GM18498 (cell line): Measurements from ENCODE around the gene GRSF1.
"Not testable (repeated sequence)": the region's sequence is repeated elsewhere in the genome, so short reads cannot be mapped to it uniquely, and the experiment has no call there.

ENCODE experiments used
- ATAC-seq: cut with Tn5 transposase; IDR thresholded peaks from one replicate; pipeline ENCODE4 v1.9.1; 2021; ENCODE audit warnings: mild to moderate bottlenecking, moderate library complexity; ENCODE audit not compliant: unreplicated experiment

GRSF1 gene

DNA sequence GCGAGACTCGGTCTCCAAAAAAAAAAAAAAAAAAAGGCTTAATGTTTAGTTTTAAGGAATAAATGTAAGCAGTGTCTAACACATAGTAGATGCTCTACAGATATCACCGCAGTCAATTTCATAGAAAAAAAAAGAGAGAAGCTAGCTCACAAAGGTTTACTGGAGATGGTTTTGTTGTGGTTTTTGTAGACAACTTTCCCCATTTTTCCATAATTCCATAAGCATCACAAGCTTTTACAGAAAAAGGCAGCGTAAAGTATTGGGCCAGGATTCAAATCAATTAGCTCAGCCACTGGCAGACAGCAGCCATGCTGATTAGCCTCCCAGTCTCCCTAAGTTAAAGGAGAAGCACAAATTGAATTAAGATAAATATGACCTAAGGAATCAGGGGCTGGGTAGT lies 1.5 kb downstream of the GRSF1 start:
- ATAC-seq, result no peak

DNA sequence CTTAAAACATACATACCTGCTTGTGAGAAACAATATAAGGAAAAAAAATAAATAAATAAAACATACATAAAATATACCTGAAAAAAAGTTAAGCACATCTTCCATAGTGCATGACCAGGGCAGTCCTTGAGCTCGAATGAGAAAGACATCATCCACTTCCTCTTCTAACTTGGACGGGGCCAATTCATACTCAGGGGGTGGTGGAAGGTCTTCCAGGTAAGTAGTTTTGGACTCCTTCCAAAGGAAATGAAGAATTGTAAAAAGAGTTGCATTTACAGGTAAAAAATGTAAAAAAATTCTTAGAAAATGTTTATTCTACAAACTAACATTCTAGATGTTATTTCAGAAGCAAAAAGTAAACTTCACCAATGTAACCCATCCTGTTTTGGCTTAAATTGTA lies 3.6 kb downstream of the GRSF1 start:
- ATAC-seq, result no peak

DNA sequence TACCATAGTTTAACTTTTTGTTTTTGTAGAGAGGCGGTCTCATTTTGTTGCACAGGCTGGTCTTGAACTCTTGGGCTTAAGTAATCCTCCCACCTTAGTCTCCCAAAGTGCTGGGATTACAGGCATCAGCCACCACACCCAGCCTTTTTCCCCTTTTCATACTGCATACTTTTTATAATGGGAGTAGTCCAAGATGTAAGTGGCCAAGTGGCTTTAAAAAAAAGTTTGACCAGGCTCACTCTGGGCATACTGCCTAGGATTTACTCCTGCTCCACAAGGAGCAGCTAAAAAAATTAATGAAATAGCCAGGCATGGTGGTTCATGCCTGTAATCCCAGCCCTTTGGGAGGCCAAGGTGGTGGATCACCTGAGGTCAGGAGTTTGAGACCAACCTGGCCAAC lies 6.0 kb downstream of the GRSF1 start:
- ATAC-seq, result no peak

DNA sequence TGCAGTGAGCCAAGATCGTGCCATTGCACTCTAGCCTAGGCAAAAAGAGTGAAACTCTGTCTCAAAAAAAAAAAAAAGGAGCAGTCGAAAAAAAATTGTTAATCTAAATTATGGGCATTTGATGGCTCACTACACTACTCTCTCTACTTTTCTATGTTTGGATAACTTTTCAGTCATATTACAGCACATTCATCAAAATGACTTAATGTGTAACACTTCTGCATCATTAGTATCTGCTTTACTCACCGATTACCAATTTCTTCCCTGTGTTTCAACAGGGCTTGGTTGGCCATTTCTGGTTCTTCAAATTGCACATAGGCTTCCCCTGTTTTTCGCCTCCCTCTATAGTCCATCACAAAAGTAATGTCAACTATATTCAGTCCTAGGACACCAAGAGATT lies 8.4 kb downstream of the GRSF1 start:
- no peak for ATAC-seq

DNA sequence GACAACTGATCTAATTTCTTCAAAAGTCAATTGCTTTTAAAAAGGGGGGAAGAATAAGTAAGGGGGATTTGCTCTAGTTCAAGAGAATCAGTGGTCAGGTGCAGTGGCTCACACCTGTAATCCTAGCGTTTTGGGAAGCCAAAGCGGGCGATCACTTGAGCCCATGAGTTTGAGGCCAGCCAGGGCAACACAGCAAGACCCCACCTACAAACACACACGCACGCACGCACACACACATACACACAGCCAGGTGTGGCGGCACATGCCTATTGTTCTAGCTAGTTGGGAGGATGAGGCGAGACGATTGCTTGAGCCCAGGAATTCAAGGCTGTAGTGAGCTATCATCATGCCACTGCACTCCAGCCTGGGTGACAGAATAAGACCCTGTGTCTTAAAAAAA lies 9.6 kb downstream of the GRSF1 start:
- no peak for ATAC-seq

DNA sequence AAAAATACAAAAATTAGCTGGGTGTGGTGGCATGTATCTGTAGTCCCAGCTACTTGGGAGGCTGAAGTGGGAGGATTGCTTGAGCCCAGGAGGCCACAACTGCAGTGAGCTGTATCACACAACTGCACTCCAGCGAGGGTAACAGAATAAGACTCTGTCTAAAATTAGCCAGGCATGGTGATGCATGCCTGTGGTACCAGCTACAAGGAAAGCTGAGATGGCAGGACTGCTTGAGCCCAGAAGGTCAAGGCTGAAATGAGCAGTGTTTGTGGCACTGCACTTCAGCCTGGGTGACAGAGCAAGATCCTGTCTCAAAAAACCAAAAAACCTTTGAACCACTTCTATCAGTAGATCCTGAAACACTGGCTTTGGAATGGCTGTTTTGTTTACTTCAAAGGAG lies 10.2 kb downstream of the GRSF1 start:
- ATAC-seq, result no peak

DNA sequence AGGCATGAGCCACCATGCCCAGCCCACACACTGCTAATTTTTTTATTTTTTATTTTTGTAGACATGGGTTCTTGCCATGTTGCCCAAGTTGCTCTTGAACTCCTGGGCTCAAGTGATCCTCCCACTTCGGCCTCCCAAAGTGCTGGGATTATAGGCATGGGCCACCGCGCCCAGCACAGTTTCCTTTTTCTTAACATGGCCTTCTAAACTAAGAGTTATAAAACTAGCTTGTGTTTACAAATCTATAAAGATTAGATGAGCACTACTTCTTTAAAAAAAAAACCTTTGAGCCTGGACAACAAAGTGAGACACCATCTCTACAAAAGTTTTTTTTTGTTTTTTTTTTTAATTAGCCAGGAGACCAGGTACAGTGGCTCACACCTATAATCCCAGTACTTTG lies 10.7 kb downstream of the GRSF1 start:
- no peak for ATAC-seq

DNA sequence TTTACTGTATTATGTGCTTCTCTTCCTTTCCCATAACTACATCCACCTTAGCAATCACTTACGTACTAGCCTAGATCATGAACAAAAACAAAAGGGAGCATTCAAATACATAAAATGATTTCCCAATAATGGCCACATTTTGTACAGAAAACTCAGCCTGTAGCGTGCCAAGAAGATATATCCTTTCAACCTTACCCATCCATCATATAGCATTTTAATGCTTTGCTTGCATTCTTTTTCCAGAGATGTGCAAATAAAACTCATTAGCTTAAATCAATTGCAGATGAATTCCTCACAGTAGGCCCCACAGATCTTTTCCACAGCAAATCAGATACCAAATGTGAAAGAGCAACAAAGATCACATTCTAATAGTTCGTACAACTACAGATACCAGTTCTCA lies 20.8 kb downstream of the GRSF1 start:
- no peak for ATAC-seq

DNA sequence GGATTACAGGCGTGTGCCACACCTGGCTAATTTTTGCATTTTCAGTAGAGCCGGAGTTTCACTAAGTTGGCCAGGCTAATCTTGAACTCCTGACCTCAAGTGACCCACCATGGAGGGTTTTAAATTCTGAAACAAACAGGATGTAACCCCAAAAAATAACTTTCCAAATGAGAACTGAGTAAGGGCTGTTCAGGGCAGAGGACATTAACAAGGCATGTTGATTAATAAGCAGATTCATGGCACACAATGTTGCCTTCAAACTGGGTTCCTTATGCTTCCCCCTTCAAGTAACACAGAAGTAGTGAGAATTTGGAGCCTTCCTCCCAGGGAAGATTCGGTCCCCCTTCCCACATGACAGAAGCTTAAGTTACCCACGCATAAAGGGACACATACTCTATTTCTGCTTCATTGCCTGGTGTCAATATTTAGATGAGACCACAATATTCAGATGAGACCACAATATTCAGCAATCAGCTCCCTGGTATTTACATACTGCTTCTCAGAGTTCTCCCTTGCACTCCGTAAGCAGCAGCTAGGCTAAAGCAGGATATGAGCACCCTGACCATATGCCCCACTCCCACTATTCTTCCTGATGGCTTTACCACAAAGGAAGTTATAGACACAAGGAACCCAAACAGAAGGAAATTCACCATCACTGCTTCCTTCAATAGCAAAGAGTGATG lies 21.4 kb downstream of the GRSF1 start:
- peak; percentile 66 for ATAC-seq

DNA sequence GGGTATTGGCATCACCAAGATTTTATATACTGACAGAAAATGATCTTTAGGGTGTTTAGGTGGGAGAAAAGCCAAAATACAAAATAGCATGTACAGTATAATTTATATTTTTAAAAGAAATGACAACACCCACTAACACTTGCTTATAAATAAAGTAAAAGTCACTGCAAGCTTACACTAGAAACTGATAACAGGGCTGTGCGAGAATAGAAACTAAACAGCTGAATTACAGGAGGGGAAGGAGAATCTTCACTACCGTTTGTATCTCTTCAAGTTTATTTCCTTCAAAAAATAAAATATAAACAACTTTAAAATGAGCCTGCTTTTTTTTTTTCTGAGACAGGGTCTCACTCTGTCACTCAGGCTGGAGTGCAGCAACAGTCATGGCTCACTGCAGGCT lies 22.8 kb downstream of the GRSF1 start:
- peak; percentile 64 for ATAC-seq

DNA sequence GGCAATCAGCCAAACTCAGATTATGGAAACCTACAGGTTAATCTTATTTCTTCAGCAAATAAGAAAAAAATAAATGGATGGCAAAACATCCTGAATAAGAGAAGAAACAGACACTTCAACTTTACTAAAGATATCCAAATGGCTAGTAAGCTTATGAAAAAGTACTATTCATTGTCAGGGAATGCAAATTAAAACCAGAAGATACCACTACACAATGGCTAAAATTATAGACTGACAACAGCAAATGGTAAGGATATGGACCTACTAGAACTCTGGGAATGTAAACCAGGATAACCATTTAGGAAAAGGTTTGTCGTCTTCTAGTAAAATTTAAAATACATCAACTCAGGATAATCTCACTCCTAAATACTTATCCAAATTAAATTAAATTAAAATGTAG lies 24.3 kb downstream of the GRSF1 start:
- no peak for ATAC-seq

DNA sequence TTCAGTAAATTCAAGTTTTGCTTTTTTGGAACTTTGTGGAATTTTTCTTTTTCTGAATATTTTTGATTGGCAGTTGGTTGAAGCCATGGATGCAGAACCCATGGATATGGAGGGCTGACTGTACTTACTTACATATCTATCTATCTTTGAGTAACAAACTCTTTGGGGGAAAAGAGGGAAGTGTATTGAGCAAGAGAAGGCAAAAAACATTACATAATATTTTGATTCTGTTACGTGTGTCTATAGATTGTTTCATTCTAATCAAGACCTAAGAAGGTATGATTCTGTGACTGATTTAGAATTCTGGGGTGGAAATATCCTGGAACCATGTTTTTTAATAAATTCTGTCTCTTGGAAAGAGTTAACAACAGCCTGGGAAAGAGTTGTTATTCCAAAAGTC lies 31.5 kb downstream of the GRSF1 start:
- ATAC-seq, result no peak

DNA sequence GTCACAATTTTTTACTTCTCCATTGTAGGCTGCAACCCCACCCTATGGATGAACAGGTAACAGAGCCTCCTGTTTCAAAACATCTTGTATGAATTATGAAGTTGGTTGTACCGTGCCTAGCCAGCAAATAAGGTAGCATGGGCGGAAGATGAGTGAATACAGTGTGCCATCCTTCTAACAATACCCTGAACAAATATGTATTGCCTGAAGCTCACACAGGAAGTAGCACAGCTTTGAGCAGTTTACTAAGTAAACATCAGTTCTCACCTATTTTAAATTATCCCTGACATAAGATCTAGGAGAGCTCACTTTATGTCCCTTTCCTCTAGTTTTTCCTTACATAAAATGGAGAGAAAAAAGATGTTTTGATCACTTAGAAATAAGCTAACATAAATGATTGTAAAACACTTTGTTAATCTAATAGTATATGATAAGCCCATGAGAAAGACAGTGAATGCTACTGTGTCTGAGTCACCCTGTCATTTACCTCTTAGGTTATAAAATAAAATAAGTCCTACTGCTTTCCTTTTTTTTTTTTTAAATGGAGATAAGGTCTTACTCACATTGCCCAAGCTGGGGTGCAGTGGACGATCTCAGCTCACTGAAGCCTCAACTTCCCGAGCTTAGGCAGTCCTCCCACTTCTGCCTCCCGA lies 36.6 kb downstream of the GRSF1 start:
- ATAC-seq, result no peak

DNA sequence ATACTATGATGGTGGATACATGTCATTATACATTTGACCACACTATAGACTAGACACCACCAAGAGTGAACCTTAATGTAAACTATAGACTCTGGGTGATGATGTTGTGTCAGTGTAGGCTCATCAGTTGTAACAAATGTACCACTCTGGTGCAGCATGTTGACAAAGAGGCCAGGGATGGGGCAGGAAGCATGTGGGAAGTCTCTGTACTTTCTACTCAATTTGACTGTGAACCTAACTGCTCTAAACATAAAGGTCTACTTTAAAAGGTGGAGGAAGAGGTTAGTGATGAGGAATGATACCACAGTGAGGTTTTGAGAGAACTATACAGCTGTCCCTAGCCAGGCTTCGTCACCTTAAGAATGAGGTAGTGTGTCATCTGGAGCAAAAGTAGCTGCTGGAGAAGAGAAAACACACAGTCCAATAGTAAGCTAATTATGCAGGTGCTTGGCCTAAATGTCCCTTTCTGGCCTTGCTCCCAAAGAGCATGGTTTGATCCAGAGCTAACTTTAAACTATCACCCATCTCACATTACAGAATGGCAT lies 38.4 kb downstream of the GRSF1 start:
- ATAC-seq, result no peak

DNA sequence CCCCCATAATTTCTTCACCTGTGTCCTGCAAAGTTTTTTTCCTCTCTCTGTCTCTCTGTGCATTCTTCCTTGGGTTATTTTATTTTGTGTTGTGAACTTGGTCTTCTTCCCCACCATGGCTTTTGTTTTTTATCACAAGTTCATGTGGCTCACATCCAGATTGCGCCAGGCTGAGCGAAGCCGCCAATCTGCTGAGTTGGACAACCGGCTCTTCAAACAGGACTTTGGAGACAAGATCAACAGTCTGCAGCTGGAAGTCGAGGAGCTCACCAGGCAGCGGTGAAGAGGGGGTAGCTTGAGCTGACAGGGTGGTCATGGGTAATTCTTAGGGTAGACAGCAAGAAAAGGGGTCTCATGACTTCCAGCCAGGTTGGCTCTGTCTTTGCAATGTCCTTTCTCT lies 46.1 kb downstream of the GRSF1 start:
- ATAC-seq, result no peak

DNA sequence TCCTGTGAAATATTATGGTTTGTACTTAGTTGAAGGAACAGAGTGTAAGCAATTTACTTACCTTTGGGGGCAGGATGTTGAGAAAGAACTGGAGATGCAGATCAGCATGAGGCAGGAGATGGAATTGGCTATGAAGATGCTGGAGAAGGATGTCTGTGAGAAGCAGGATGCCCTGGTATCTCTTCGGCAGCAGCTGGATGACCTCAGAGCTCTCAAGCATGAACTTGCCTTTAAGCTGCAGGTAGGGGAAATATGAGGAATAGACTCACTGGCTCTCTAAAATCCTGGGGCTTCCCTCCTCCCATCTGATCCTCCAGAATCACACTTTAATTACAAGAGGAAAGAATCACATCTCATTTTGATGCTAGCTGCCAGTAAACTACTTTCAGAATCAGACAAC lies 51.0 kb downstream of the GRSF1 start:
- no peak for ATAC-seq

DNA sequence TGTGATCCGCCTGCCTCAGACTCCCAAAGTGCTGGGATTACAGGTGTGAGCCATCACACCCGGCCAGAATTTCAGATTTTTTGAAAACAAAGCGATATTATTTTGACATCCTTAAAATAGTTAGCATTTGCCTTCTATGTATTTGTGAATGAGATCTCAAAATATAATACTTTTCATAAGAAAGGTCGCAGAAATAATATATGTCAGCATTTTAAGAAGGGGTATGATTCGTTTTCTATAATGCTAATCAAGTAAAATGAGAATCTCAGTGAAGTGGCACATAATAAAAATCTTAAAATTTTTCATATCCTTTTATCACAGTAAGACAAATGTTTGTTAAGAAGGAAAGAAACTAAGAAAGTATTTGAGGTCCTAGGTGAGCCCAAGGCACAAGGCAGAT lies 52.2 kb downstream of the GRSF1 start:
- ATAC-seq, result no peak

DNA sequence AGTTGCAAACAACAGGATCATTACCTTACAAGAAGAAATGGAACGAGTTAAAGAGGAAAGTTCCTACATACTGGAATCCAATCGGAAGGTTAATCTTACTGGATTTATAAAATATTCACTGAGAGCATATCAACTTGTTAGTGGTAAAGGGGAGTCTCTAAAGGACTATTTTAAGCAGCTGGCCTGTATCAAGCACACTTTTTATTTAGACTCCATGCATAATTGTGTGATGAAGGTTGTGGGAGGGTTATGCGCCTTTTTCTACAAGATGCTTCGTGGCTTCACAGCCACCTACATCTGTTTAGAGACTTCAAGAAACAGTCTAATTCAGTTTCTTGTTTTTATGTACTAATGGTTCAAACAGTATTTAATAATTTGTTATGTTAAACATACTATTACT lies 56.6 kb downstream of the GRSF1 start:
- no peak for ATAC-seq

DNA sequence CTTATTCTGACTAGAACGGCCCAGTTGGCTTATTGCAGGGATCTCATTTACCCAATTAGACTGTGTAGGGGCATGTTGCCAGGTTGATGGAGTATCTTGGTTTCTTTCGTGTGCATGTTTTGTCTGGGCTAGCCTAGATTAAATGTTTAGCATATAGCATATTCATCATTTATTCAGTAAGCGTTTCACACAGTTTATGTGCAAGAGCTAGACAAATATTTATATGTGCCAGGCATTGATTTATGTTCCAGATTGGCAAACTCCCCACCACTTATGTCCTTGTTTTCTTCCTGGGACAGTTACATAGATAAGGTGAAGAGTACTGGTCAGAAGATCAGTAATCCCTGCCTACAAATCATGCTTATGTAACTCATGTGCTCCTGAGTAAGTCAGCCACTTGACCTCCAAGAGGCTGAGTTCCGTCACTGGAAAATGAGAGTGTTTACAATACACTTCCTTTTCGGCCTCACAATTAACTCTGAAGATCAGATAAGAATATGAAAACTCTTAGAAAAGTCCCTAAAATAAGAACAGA lies 60.7 kb downstream of the GRSF1 start:
- ATAC-seq, result no peak

DNA sequence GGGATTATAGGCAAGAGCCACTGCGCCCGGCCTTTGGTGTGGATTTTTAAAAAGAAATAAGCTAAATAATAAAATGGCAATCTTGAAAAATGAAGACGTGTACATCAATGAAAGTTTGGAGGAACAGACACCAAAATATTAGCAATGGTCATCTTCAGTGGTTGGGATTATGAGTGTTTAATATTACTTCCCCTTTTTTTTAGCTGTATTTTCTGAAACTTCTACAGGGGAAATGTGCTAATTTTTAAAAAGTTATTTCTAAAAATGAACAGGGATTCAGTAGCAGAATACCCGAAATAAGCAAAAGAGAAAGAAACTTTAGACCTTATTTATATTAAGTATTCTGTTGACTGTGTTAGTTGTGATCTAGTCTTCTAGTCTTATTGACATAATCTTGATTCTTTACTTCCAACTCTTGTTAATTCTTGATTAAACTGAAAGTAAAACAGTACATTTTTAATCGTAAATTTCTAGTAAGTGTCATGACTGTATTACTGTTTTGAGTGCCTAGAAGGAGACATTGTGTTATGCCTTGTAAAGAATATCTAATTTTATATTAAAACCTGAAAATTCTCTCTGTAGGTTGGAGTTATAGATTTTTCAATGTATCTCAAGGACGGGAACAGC lies 66.6 kb downstream of the GRSF1 start:
- no peak for ATAC-seq

DNA sequence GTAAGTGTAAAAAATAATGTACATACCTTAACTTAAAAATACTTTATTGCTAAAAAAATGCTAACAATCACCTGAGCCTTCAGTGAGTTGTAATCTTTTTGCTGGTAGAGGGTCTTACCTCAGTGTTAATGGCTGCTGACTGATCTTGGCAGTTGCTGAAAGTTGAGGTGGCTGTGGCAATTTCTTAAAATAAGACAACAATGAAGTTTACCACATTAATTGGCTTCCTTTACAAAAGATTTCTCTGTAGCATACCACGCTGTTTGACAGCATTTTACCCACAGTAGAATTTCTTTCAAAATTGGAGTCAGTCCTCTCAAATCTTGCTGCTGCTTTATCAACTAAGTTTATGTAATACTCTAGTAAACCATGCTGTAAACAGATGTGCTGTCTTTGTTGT lies 70.3 kb downstream of the GRSF1 start:
- not testable (repeated sequence) for ATAC-seq
